ENCODE data around the gene ABCF1.
A peak's percentile ranks its signal among the peaks of the same experiment; 100 is the strongest.

GRCh38 chr6:30556066-30556905 lies 15.0 kb upstream of the ABCF1 start, which contains the start of gene GNL1:
- TF ChIP-seq ATF3 (CRISPR knock-in tag; conservative IDR thresholded peaks at IDR 0.05), result peak; percentile 51; the same call in 1 of the 2 replicates
- no peak for TF ChIP-seq USF2 (CRISPR knock-in tag; IDR thresholded peaks at IDR 0.05)
- peak; percentile 7; the same call in 1 of the 2 replicates for TF ChIP-seq USF1 (CRISPR knock-in tag; IDR thresholded peaks at IDR 0.05)
- no peak for TF ChIP-seq TEAD4 (CRISPR knock-in tag; IDR thresholded peaks at IDR 0.05)
- TF ChIP-seq CTCF (IDR thresholded peaks at IDR 0.05), result no peak
- TF ChIP-seq NFYB (CRISPR knock-in tag; conservative IDR thresholded peaks at IDR 0.05; ENCODE audit: low read depth), result no peak; the same call in 1 of the 2 replicates
- TF ChIP-seq MAX (CRISPR knock-in tag; IDR thresholded peaks at IDR 0.05), result peak; percentile 68
- no peak for TF ChIP-seq E2F1 (CRISPR knock-in tag; IDR thresholded peaks at IDR 0.05)
- no peak for TF ChIP-seq CBFB (CRISPR knock-in tag; IDR thresholded peaks at IDR 0.05; ENCODE audit: low read depth)
- TF ChIP-seq JAZF1 (CRISPR knock-in tag; IDR thresholded peaks at IDR 0.05), result no peak
- no peak; the same call in 1 of the 2 replicates for TF ChIP-seq TCF7 (CRISPR knock-in tag; IDR thresholded peaks at IDR 0.05; ENCODE audit: low read depth)
- peak; percentile 70; the same call in 1 of the 2 replicates for TF ChIP-seq ATF2 (CRISPR knock-in tag; IDR thresholded peaks at IDR 0.05; ENCODE audit: borderline replicate concordance, low read depth)
